HL-60 (cell line): ENCODE results near the gene UNC80.

Experiments
- DNase-seq, 2 experiments: peaks; one replicate each; pipeline ENCODE4 v3.0.0-alpha.2; 2010 to 2020; ENCODE audit warnings: low read depth in 1 of 2, low spot score in 1 of 2
- H3K27ac ChIP-seq: fragments of 250-450 bp; sonication (Bioruptor Pico); replicated peaks from 2 replicates; pipeline ENCODE4 v1.5.1; 2020; ENCODE audit warnings: mild to moderate bottlenecking, moderate library complexity
- H3K27me3 ChIP-seq: fragments of 250-450 bp; sonication (Bioruptor Pico); 2 replicates; pipeline ENCODE4 v1.5.1; 2021; ENCODE audit warnings: mild to moderate bottlenecking, moderate library complexity; ENCODE audit not compliant: insufficient read depth, poor library complexity, severe bottlenecking
- H3K4me3 ChIP-seq: replicated peaks from 2 replicates; pipeline ENCODE4 v1.5.1; 2011; ENCODE audit warnings: mild to moderate bottlenecking, control low read depth, low read length; ENCODE audit not compliant: insufficient read depth
- CTCF ChIP-seq: IDR thresholded peaks from one replicate; pipeline ENCODE4 v1.5.1; 2011; ENCODE audit warnings: low read length, control low read depth, inconsistent platforms; ENCODE audit not compliant: insufficient read depth
- GABPA ChIP-seq: IDR thresholded peaks from 2 replicates; pipeline ENCODE4 v1.6.1; 2012; ENCODE audit warnings: low read depth
- POLR2AphosphoS5 ChIP-seq: IDR thresholded peaks from 2 replicates; pipeline ENCODE4 v1.6.1; 2012; ENCODE audit warnings: low read depth
- REST ChIP-seq: IDR thresholded peaks from 2 replicates; pipeline ENCODE4 v1.6.1; 2012; ENCODE audit warnings: low read depth; ENCODE audit not compliant: insufficient replicate concordance
- SPI1 ChIP-seq: IDR thresholded peaks from 2 replicates; pipeline ENCODE4 v1.6.1; 2012; ENCODE audit warnings: low read depth, mild to moderate bottlenecking, borderline replicate concordance

UNC80 gene

DNA sequence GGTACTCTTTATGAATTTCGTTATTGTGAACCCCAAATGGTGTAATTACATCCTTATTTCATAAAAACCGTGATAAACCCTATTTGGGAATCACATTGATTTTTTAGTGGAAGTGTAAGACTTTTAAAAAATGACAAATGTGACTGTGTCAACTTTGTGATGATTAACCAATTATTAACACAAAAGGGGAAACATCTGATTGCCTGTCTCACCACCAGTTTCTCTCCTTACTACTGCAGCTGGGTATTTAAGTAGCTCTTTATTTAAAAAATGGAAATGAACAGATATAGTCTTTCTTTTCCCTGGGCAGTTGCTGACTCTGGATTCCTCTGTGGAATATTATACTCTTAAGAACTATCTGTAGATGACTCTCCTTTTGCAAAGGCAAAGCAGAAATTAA, 219.2 kb downstream of the UNC80 start:
- no peak for TF ChIP-seq SPI1
- no peak for TF ChIP-seq REST
- TF ChIP-seq GABPA: no peak
- TF ChIP-seq CTCF: no peak
- TF ChIP-seq POLR2AphosphoS5: no peak
- Histone ChIP-seq H3K27me3 (no peaks in the 10 kb centered on the region), H3K27ac (no peak overlapping the region), H3K4me3 (no peak overlapping the region)
- no peak for DNase-seq

DNA sequence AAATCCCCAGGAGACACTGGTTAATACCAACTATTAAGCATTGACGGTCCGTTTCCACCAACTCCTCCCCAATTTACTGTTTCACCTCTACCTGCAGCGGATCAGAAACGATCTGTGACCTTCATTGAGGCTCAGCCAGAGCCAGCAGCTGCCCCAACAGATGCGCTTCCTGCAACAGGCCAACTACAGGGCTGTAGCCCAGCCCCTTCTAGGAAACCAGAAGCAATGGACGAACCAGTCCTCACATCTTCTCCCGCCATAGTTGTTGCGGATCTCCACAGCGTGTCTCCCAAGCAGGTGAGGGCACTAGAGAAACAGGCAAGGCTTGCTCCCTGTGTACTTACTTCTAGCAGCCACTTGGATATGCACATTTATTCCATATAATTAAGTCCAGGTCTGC, 222.3 kb downstream of the UNC80 start:
- no peak overlapping the region for H3K27ac ChIP-seq
- TF ChIP-seq CTCF (no peak), GABPA (no peak), REST (no peak), POLR2AphosphoS5 (no peak), SPI1 (no peak)
- H3K4me3 ChIP-seq: no peak overlapping the region
- DNase-seq: no peak
- no peaks in the 10 kb centered on the region for H3K27me3 ChIP-seq

DNA sequence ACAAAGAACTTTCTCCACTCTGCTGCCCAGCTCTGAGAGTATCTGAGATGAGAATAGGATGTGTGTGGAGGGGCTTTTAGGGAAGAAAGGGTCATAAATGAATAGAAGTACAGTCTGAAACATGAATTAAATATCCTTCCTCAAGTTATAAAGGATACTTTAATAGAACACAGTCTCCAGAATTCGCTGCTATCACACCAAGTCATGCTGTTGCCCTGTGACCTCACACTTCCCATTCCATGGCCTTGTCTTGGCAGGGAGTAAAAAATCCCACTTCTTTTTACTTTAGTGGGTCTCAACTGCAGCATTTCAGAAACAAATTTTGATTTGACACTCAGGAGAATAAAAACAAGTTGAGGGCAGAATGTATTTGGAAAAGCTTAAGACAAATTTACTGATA, 227.0 kb downstream of the UNC80 start:
- H3K27me3 ChIP-seq: no peaks in the 10 kb centered on the region
- H3K27ac ChIP-seq: no peak overlapping the region
- TF ChIP-seq REST (no peak), SPI1 (no peak), POLR2AphosphoS5 (no peak), CTCF (no peak), GABPA (no peak)
- no peak for DNase-seq
- H3K4me3 ChIP-seq: no peak overlapping the region
